T-cell (primary cell): Measurements from ENCODE around the gene SEZ6L. TPM values are rescaled to one million over a fixed set of nuclear protein-coding genes. Genes with fewer than 3 reads are reported as not detected.

Source experiments
- ATAC-seq, 4 experiments: fragments of 200-7000 bp in 3 of 4; fragments of 150-1000 bp in 1 of 4; cut with Tn5 transposase; replicated peaks in 1 of 4; 1 replicate in 3 of 4; 2 replicates in 1 of 4; pipeline ENCODE4 v1.10.0; 2021; ENCODE audit warnings: moderate library complexity in 3 of 4, mild to moderate bottlenecking in 2 of 4, moderate number of reproducible peaks in 1 of 4
- CTCF ChIA-PET, 2 donors: fragments of 300-600 bp; sonication (Branson Sonifier 250); formaldehyde crosslinking; loops; one replicate each; lab custom pipeline; 2022; ENCODE audit warnings: antibody characterized with exemption in 2 of 2; lab: Charles Lee
- POLR2A ChIA-PET, 2 donors: fragments of 300-600 bp; sonication (Branson Sonifier 250); formaldehyde crosslinking; loops; one replicate each; lab custom pipeline; 2022; ENCODE audit warnings: antibody characterized with exemption in 2 of 2; lab: Charles Lee
- DNase-seq, 35 experiments: peaks; one replicate each; pipeline versions ENCODE4 v3.0.0 to v3.0.0-alpha.2; 2013 to 2023
- H3K27ac ChIP-seq: one replicate; pipeline ENCODE4 v1.5.1; 2013; ENCODE audit warnings: low read length
- H3K27me3 ChIP-seq, 2 experiments: replicated peaks in 1 of 2; 1 replicate in 1 of 2; 2 replicates in 1 of 2; pipeline versions ENCODE4 v1.6.1 to v1.7.0; 2013; ENCODE audit warnings: low read length in 1 of 2, mixed read lengths in 1 of 2; ENCODE audit not compliant: control insufficient read depth in 2 of 2, insufficient read depth in 2 of 2; ENCODE audit errors: extremely low read depth in 1 of 2
- H3K36me3 ChIP-seq, 2 donors: 1 replicate in 1 of 2; 2 replicates in 1 of 2; pipeline versions ENCODE4 v1.6.1 to v1.7.0; 2013; ENCODE audit warnings: low read length in 1 of 2; ENCODE audit not compliant: control insufficient read depth in 2 of 2, insufficient read depth in 1 of 2; ENCODE audit errors: extremely low read depth in 1 of 2
- H3K4me1 ChIP-seq, 2 experiments: 1 replicate in 1 of 2; 2 replicates in 1 of 2; pipeline versions ENCODE4 v1.6.1 to v1.7.0; 2013; ENCODE audit warnings: low read length in 2 of 2, mixed read lengths in 1 of 2; ENCODE audit not compliant: insufficient read depth in 2 of 2, control insufficient read depth in 1 of 2; ENCODE audit errors: extremely low read depth in 1 of 2
- H3K4me3 ChIP-seq, 2 donors: 1 replicate in 1 of 2; 2 replicates in 1 of 2; pipeline versions ENCODE4 v1.5.1 to v1.7.0; 2013; ENCODE audit warnings: mild to moderate bottlenecking in 2 of 2, low read length in 1 of 2, moderate library complexity in 1 of 2; ENCODE audit not compliant: control insufficient read depth in 1 of 2; ENCODE audit errors: extremely low read depth in 1 of 2
- H3K9me3 ChIP-seq: 2 replicates; pipeline ENCODE4 v1.7.0; 2013
- H3K27ac Mint-ChIP-seq, 2 donors: one replicate each; pipeline ENCODE4 v1.8.0; 2020 to 2021; ENCODE audit warnings: mild to moderate bottlenecking in 2 of 2, mixed read lengths in 2 of 2
- H3K27me3 Mint-ChIP-seq, 2 donors: one replicate each; pipeline ENCODE4 v1.8.0; 2021 to 2022; ENCODE audit warnings: mixed read lengths in 2 of 2
- H3K36me3 Mint-ChIP-seq: one replicate; pipeline ENCODE4 v1.8.0; 2021; ENCODE audit warnings: mixed read lengths
- H3K4me1 Mint-ChIP-seq, 3 donors: one replicate each; pipeline ENCODE4 v1.8.0; 2020 to 2022; ENCODE audit warnings: mixed read lengths in 3 of 3, mild to moderate bottlenecking in 1 of 3
- H3K4me3 Mint-ChIP-seq, 3 donors: one replicate each; pipeline ENCODE4 v1.8.0; 2020 to 2022; ENCODE audit warnings: mild to moderate bottlenecking in 3 of 3, mixed read lengths in 3 of 3, moderate library complexity in 3 of 3
- H3K9me3 Mint-ChIP-seq, 3 donors: one replicate each; pipeline ENCODE4 v1.8.0; 2020 to 2022; ENCODE audit warnings: mixed read lengths in 3 of 3
- whole genome bisulfite sequencing: methylation state at CpG from one replicate; pipeline ENCODE4 v1.1.5; 2013; ENCODE audit warnings: missing lambda C conversion rate; ENCODE audit not compliant: insufficient coverage; 5-methylcytosine and 5-hydroxymethylcytosine counted together
- total RNA-seq, 35 experiments: library from RNA in 6 of 35; stranded (reverse) in 6 of 35; fragments of 120-200 nt in 1 of 35; gene quantifications; one replicate each; pipeline versions ENCODE4 v1.2.1 to v1.2.4 and lab custom pipeline; 2013 to 2026

The SEZ6L gene
- total RNA-seq, 5 donors from 2014 or later (not counting 1 experiment from before 2014, with no cell fraction given), result not detected

- peak overlapping the region in 1 of 2 donors; percentile 27 for H3K4me3 ChIP-seq
- ATAC-seq (peak in 2 of 4 experiments; percentile 24 to 27), DNase-seq (peak in 1 of 35 experiments; percentile 6)
- peaks cover 0 to 3% of the 10 kb centered on the region in 2 experiments for H3K4me1 ChIP-seq
- Mint-ChIP-seq H3K27ac (no peak overlapping the region), H3K4me3 (peak overlapping the region in 1 of 3 donors; percentile 15), H3K27me3 (peaks cover 49 to 59% of the 10 kb centered on the region in 2 donors), H3K36me3 (no peaks in the 10 kb centered on the region), H3K4me1 (peaks cover 6 to 7% (median 7%) of the 10 kb centered on the region in 3 donors), H3K9me3 (peaks cover 0 to 6% (median 3%) of the 10 kb centered on the region in 3 donors)
- 0% methylated on average over 9 of the region's 15 CpGs for WGBS
- CTCF ChIA-PET, result interaction anchor here in 1 of 2 donors (1.1 kb wide), 1 partner anchor 12 kb away, joined by 3 read pairs; no protein-coding TSS in a partner anchor
- H3K36me3 ChIP-seq, result no peaks in the 10 kb centered on the region
- peaks cover 0 to 32% of the 10 kb centered on the region in 2 experiments for H3K27me3 ChIP-seq
- H3K27ac ChIP-seq, result no peak overlapping the region
- no peaks in the 10 kb centered on the region for H3K9me3 ChIP-seq
- POLR2A ChIA-PET, result no interaction called here
Observed at GRCh38 chr22:26377170-26377830, 208.0 kb downstream of the SEZ6L start.

- ATAC-seq, result no peak
- no peak overlapping the region for H3K27ac Mint-ChIP-seq
Observed at GRCh38 chr22:26380072-26380830, 211.0 kb downstream of the SEZ6L start.

GRCh38 chr22:26382782-26383181 is 213.5 kb downstream of the SEZ6L start:
- H3K27ac Mint-ChIP-seq, result no peak overlapping the region
- H3K36me3 Mint-ChIP-seq, result no peaks in the 10 kb centered on the region
- Histone ChIP-seq H3K4me3 (no peak overlapping the region), H3K4me1 (no peaks in the 10 kb centered on the region), H3K36me3 (no peaks in the 10 kb centered on the region), H3K27ac (no peak overlapping the region), H3K9me3 (no peaks in the 10 kb centered on the region), H3K27me3 (peaks cover 0 to 16% of the 10 kb centered on the region in 2 experiments)
- peaks cover 34 to 44% of the 10 kb centered on the region in 2 donors for H3K27me3 Mint-ChIP-seq
- ATAC-seq (no peak), DNase-seq (no peak)
- CTCF ChIA-PET, result interaction anchor here in 1 of 2 donors (1.1 kb wide), 1 partner anchor 20 kb away, joined by 5 read pairs; no protein-coding TSS in a partner anchor
- POLR2A ChIA-PET, result interaction anchor here in 1 of 2 donors (0.7 kb wide), 1 partner anchor 38 kb away, joined by 7 read pairs; no protein-coding TSS in a partner anchor
- H3K9me3 Mint-ChIP-seq, result peaks cover 0 to 6% (median 3%) of the 10 kb centered on the region in 3 donors
- no peak overlapping the region for H3K4me3 Mint-ChIP-seq
- no CpG with 5 or more reads among the region's 3 CpGs for WGBS
- H3K4me1 Mint-ChIP-seq, result peaks cover 0 to under 1% (median under 1%) of the 10 kb centered on the region in 3 donors

More at GRCh38 chr22:26380072-26380830, 211.0 kb downstream of the SEZ6L start:
- DNase-seq, result no peak
- H3K4me1 Mint-ChIP-seq, result peaks cover 6 to 7% (median 7%) of the 10 kb centered on the region in 3 donors
- Histone ChIP-seq H3K4me1 (peaks cover 0 to 3% of the 10 kb centered on the region in 2 experiments), H3K27me3 (peaks cover 0 to 27% of the 10 kb centered on the region in 2 experiments), H3K4me3 (no peak overlapping the region), H3K36me3 (no peaks in the 10 kb centered on the region), H3K27ac (no peak overlapping the region), H3K9me3 (no peaks in the 10 kb centered on the region)
- peaks cover 43 to 49% of the 10 kb centered on the region in 2 donors for H3K27me3 Mint-ChIP-seq
- no peak overlapping the region for H3K4me3 Mint-ChIP-seq
- POLR2A ChIA-PET, result no interaction called here
- CTCF ChIA-PET, result no interaction called here
- no peaks in the 10 kb centered on the region for H3K36me3 Mint-ChIP-seq
- H3K9me3 Mint-ChIP-seq, result peaks cover 0 to 6% (median 3%) of the 10 kb centered on the region in 3 donors
- 100% methylated on average over 1 of the region's 10 CpGs for WGBS

- POLR2A ChIA-PET, result interaction anchor here in 1 of 2 donors (0.6 kb wide), 1 partner anchor 674 kb away, joined by 3 read pairs; no protein-coding TSS in a partner anchor
- H3K27me3 Mint-ChIP-seq, result peaks cover 39 to 41% of the 10 kb centered on the region in 2 donors
Observed at GRCh38 chr22:26383968-26384556, 214.8 kb downstream of the SEZ6L start.

GRCh38 chr22:26385164-26385563 is 215.9 kb downstream of the SEZ6L start:
- Mint-ChIP-seq H3K4me3 (no peak overlapping the region), H3K9me3 (no peaks in the 10 kb centered on the region), H3K36me3 (no peaks in the 10 kb centered on the region), H3K27me3 (peaks cover 39 to 44% of the 10 kb centered on the region in 2 donors), H3K27ac (no peak overlapping the region), H3K4me1 (no peaks in the 10 kb centered on the region)
- WGBS, result no CpG with 5 or more reads among the region's 1 CpG
- DNase-seq (no peak), ATAC-seq (no peak)
- ChIA-PET POLR2A (interaction anchor here (0.6 to 0.7 kb wide), 2 partner anchors 13 to 24 kb away, joined by 7 read pairs; no protein-coding TSS in a partner anchor), CTCF (interaction anchor here (0.6 to 0.8 kb wide), 2 partner anchors 16 to 223 kb away, joined by 4 to 5 read pairs; no protein-coding TSS in a partner anchor)
- H3K36me3 ChIP-seq, result no peaks in the 10 kb centered on the region
- no peak overlapping the region for H3K4me3 ChIP-seq
- no peaks in the 10 kb centered on the region for H3K4me1 ChIP-seq
- H3K27ac ChIP-seq, result no peak overlapping the region
- no peaks in the 10 kb centered on the region for H3K9me3 ChIP-seq
- peaks cover 0 to 9% of the 10 kb centered on the region in 2 experiments for H3K27me3 ChIP-seq

More at GRCh38 chr22:26383968-26384556, 214.8 kb downstream of the SEZ6L start:
- Mint-ChIP-seq H3K36me3 (no peaks in the 10 kb centered on the region), H3K27ac (no peak overlapping the region), H3K9me3 (peaks cover 0 to under 1% (median 0%) of the 10 kb centered on the region in 3 donors), H3K4me1 (no peaks in the 10 kb centered on the region), H3K4me3 (no peak overlapping the region)
- 100% methylated on average over 1 of the region's 7 CpGs for WGBS
- CTCF ChIA-PET, result no interaction called here
- no peak overlapping the region for H3K4me3 ChIP-seq
- no peak for ATAC-seq
- H3K27me3 ChIP-seq, result peaks cover 0 to 8% of the 10 kb centered on the region in 2 experiments
- H3K27ac ChIP-seq, result no peak overlapping the region
- no peaks in the 10 kb centered on the region for H3K9me3 ChIP-seq
- H3K36me3 ChIP-seq, result no peaks in the 10 kb centered on the region
- no peaks in the 10 kb centered on the region for H3K4me1 ChIP-seq
- DNase-seq, result no peak
